SK-N-MC (cell line): ENCODE data around the gene CLRN3.

Experiments used
- DNase-seq: peaks from one replicate; pipeline ENCODE4 v3.0.0-alpha.2; 2011; ENCODE audit warnings: low read depth, low spot score
- H3K27ac ChIP-seq: fragments of 200-600 bp; sonication (generic); 2 replicates; pipeline ENCODE4 v1.5.1; 2016; ENCODE audit warnings: mixed run types
- H3K36me3 ChIP-seq: fragments of 200-600 bp; sonication (generic); 2 replicates; pipeline ENCODE4 v1.6.1; 2017; ENCODE audit warnings: antibody characterized with exemption, low read length, mixed read lengths; ENCODE audit not compliant: insufficient read depth
- H3K4me3 ChIP-seq: fragments of 200-600 bp; sonication (generic); 2 replicates; pipeline ENCODE4 v1.5.1; 2016
- H3K9ac ChIP-seq: fragments of 200-600 bp; sonication (generic); 2 replicates; pipeline ENCODE4 v1.8.0; 2017; ENCODE audit warnings: mixed run types, mixed read lengths; ENCODE audit not compliant: insufficient read length
- H3K9me3 ChIP-seq: fragments of 200-600 bp; sonication (generic); 2 replicates; pipeline ENCODE4 v1.6.1; 2017; ENCODE audit warnings: low read depth, mild to moderate bottlenecking, antibody characterized with exemption, low read length, moderate library complexity, mixed read lengths
- EZH2 ChIP-seq: fragments of 200-600 bp; sonication (generic); IDR thresholded peaks from one replicate; pipeline ENCODE4 v1.6.1; 2017; ENCODE audit warnings: antibody characterized with exemption
- FOXP2 ChIP-seq: optimal IDR thresholded peaks from 2 replicates; pipeline ENCODE3; 2011; ENCODE audit warnings: mild to moderate bottlenecking, moderate library complexity; ENCODE audit not compliant: insufficient read depth; ENCODE audit errors: extremely low read length, control extremely low read depth
- POLR2AphosphoS5 ChIP-seq: IDR thresholded peaks from 2 replicates; pipeline ENCODE4 v1.6.1; 2012; ENCODE audit warnings: mild to moderate bottlenecking, low read depth, low read length, borderline replicate concordance

CLRN3 gene

DNA sequence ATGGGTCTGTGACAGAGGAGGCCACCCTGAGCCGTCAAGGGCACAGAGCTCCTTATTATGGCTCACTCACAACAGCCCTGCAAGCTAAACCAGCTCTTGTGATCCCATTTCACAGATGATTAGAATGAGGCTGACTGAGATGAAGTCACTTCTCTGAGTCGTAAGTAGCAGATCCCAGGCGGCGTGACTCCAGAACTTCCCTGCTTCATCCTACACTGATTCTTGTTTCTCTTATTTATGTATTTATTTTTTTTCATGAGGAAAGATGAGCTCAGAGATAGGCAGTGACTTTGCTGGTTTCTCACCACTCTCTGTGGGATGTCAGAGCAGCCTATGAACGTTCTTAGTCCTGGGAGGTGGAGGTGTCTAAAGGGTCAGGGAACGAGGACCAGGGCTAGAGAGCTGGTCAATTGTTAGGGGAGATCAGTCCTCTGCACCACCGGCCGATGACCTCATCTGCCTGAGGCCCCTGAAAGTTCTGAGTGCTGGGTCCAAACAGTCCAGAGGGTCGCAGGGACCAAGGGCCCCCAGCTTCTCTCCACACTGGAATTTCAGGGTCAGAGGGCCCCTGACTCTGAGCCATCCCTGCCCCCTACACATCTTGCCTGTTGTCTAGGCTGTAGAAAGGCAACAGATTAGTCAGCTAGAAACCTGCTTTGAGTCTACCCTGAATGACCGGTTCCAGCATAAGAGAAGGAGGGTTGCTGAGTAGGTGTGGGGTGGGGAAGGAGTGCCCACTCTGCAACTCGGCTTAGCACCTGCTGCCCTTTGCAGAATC lies 17.9 kb downstream of the CLRN3 start:
- no peak overlapping the region for H3K27ac ChIP-seq
- TF ChIP-seq EZH2: no peak
- no peak for TF ChIP-seq FOXP2
- no peak for TF ChIP-seq POLR2AphosphoS5
- no peaks in the 10 kb centered on the region for H3K36me3 ChIP-seq
- no peak for DNase-seq
- H3K4me3 ChIP-seq: no peak overlapping the region
- H3K9ac ChIP-seq: no peak overlapping the region
- H3K9me3 ChIP-seq: no peaks in the 10 kb centered on the region

GRCh38 chr10:127873901-127874470 lies 18.8 kb downstream of the CLRN3 start:
- Histone ChIP-seq H3K4me3 (no peak overlapping the region), H3K36me3 (no peaks in the 10 kb centered on the region), H3K9ac (no peak overlapping the region), H3K27ac (no peak overlapping the region), H3K9me3 (no peaks in the 10 kb centered on the region)
- TF ChIP-seq EZH2: no peak
- no peak for TF ChIP-seq POLR2AphosphoS5
- TF ChIP-seq FOXP2: no peak
- DNase-seq: no peak

GRCh38 chr10:127872871-127873600 lies 19.7 kb downstream of the CLRN3 start:
- Histone ChIP-seq H3K9me3 (no peaks in the 10 kb centered on the region), H3K9ac (no peak overlapping the region), H3K36me3 (no peaks in the 10 kb centered on the region), H3K27ac (no peak overlapping the region), H3K4me3 (no peak overlapping the region)
- no peak for TF ChIP-seq POLR2AphosphoS5
- no peak for TF ChIP-seq FOXP2
- no peak for DNase-seq

GRCh38 chr10:127872011-127872761 lies 20.6 kb downstream of the CLRN3 start:
- Histone ChIP-seq H3K27ac (no peak overlapping the region), H3K9ac (no peak overlapping the region), H3K4me3 (no peak overlapping the region), H3K36me3 (no peaks in the 10 kb centered on the region), H3K9me3 (no peaks in the 10 kb centered on the region)
- DNase-seq: no peak
- TF ChIP-seq POLR2AphosphoS5: no peak
- no peak for TF ChIP-seq EZH2
- TF ChIP-seq FOXP2: no peak

DNA sequence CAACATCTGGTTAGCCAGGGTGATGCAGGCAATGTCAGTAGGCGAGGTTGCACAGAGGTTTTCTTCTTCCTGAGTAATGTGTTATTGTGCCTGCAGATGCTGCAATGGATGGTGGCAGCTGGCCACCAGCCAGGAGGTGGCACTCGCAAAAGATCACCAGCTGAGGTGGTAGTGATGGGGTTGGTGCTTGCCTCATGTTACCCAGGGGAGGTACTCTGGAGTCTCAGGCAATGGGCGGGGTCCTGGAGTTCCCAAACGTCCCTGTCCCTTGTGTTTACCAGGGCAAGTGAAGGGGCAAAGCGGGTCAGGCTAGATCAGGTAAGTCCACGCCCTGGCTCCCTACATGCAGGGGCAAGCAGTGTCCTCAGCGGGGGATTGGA lies 21.1 kb downstream of the CLRN3 start:
- no peak for DNase-seq
- TF ChIP-seq POLR2AphosphoS5 (no peak), EZH2 (no peak), FOXP2 (no peak)
- Histone ChIP-seq H3K9ac (no peak overlapping the region), H3K36me3 (no peaks in the 10 kb centered on the region), H3K27ac (no peak overlapping the region), H3K4me3 (no peak overlapping the region), H3K9me3 (no peaks in the 10 kb centered on the region)

- Histone ChIP-seq H3K9me3 (no peaks in the 10 kb centered on the region), H3K36me3 (no peaks in the 10 kb centered on the region), H3K9ac (no peak overlapping the region), H3K27ac (no peak overlapping the region), H3K4me3 (no peak overlapping the region)
- DNase-seq: no peak
- TF ChIP-seq EZH2: no peak
- no peak for TF ChIP-seq POLR2AphosphoS5
- no peak for TF ChIP-seq FOXP2
These were observed 23.4 kb downstream of the CLRN3 start for GRCh38 chr10:127869329-127869728.

DNA sequence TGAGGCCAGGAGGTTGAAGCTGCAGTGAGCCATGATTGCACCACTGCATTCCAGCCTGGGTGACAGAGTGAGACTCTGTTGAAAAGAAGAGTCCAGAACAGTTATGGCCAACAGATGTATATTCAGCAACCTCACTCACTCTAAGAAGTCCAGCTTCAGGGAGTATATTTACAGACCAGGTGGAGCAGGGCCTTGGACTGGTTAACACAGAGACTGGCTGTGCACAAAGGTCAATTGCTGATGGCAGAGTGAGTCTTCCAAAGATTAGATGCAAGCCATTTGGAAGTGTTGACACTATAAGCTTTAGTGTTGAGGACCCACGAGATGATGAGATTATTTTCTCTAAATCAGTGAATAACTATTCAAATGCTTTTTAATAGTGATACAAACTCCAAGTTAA lies 24.9 kb downstream of the CLRN3 start:
- no peaks in the 10 kb centered on the region for H3K9me3 ChIP-seq
- TF ChIP-seq POLR2AphosphoS5 (no peak), EZH2 (no peak), FOXP2 (no peak)
- no peak overlapping the region for H3K27ac ChIP-seq
- no peaks in the 10 kb centered on the region for H3K36me3 ChIP-seq
- H3K9ac ChIP-seq: no peak overlapping the region
- DNase-seq: no peak
- H3K4me3 ChIP-seq: no peak overlapping the region
